ENCODE measurements around the gene CCDC88C.

The CCDC88C gene

GRCh38 chr14:91284791-91285548, 132.7 kb downstream of the CCDC88C start:
- H3K4me3 ChIP-seq (replicated peaks in 1 of 2; ENCODE audit: low read depth in 2 of 2, low read length in 2 of 2): no peak overlapping the region
- no peak for TF ChIP-seq CTCF (IDR thresholded peaks at IDR 0.05; ENCODE audit: low read depth, low read length)
- no peak for DNase-seq (ENCODE audit: low read depth in 2 of 2)

- DNase-seq (ENCODE audit: low read depth in 2 of 2): peak; percentile 78 to 81
Measured at GRCh38 chr14:91284146-91284790, 133.4 kb downstream of the CCDC88C start.

GRCh38 chr14:91283666-91284065, 134.0 kb downstream of the CCDC88C start:
- H3K4me3 ChIP-seq (replicated peaks in 1 of 2; ENCODE audit: low read depth in 2 of 2, low read length in 2 of 2): no peak overlapping the region
- DNase-seq (ENCODE audit: low read depth in 2 of 2): no peak
- TF ChIP-seq CTCF (IDR thresholded peaks at IDR 0.05; ENCODE audit: low read depth, low read length): no peak

More at GRCh38 chr14:91284146-91284790, 133.4 kb downstream of the CCDC88C start:
- no peak overlapping the region for H3K4me3 ChIP-seq (replicated peaks in 1 of 2; ENCODE audit: low read depth in 2 of 2, low read length in 2 of 2)
- no peak for TF ChIP-seq CTCF (IDR thresholded peaks at IDR 0.05; ENCODE audit: low read depth, low read length)

GRCh38 chr14:91282954-91283645, 134.5 kb downstream of the CCDC88C start:
- TF ChIP-seq CTCF (IDR thresholded peaks at IDR 0.05; ENCODE audit: low read depth, low read length): no peak
- H3K4me3 ChIP-seq (replicated peaks in 1 of 2; ENCODE audit: low read depth in 2 of 2, low read length in 2 of 2): no peak overlapping the region

GRCh38 chr14:91281346-91281745, 136.3 kb downstream of the CCDC88C start:
- no peak for DNase-seq (ENCODE audit: low read depth in 2 of 2)
- no peak overlapping the region for H3K4me3 ChIP-seq (replicated peaks in 1 of 2; ENCODE audit: low read depth in 2 of 2, low read length in 2 of 2)
- TF ChIP-seq CTCF (IDR thresholded peaks at IDR 0.05; ENCODE audit: low read depth, low read length): no peak

More at GRCh38 chr14:91282954-91283645, 134.5 kb downstream of the CCDC88C start:
- DNase-seq (ENCODE audit: low read depth in 2 of 2): no peak

- TF ChIP-seq CTCF (IDR thresholded peaks at IDR 0.05; ENCODE audit: low read depth, low read length): no peak
- no peak for DNase-seq (ENCODE audit: low read depth in 2 of 2)
- H3K4me3 ChIP-seq (replicated peaks in 1 of 2; ENCODE audit: low read depth in 2 of 2, low read length in 2 of 2): no peak overlapping the region
Measured at GRCh38 chr14:91280129-91280528, 137.5 kb downstream of the CCDC88C start.

All from cardiac fibroblast (primary cell).